ENCODE measurements around the gene PCDHAC1.
"Not testable (repeated sequence)": the region's sequence is repeated elsewhere in the genome, so short reads cannot be mapped to it uniquely, and the experiment has no call there.

Gene PCDHAC1, protein sequence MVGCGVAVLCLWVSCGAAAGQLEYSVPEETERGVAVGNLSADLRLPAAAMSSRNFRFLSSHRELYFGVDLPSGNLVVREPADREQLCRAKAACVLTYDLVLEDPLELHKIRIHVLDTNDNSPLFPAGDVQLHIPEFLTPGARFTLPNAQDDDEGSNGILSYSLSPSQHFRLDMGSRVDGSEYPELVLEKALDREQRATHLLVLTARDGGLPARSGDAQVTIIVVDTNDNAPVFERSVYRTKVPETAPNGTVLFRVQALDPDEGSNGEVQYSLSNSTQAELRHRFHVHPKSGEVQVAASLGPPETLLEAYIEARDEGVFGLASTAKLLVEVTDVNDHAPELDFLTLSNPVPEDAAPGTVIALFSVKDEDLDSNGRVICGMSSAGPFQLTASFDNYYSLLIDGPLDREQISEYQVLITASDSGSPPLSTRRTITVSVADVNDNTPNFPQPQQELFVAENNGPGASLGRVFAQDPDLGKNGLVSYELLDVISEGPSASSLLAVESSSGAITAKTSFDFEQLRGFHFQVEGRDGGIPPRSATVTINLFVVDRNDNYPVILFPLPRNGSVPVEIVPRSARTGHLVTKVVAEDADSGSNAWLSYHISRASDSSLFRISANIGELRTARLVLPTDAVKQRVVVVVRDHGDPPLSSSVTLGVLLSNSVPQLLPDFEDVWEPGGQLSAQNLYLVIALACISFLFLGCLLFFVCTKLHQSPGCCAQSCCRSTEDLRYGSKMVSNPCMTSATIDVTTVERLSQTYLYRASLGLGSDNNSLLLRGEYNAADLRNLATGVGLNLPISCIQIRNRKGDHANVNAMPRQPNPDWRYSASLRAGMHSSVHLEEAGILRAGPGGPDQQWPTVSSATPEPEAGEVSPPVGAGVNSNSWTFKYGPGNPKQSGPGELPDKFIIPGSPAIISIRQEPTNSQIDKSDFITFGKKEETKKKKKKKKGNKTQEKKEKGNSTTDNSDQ

DNA sequence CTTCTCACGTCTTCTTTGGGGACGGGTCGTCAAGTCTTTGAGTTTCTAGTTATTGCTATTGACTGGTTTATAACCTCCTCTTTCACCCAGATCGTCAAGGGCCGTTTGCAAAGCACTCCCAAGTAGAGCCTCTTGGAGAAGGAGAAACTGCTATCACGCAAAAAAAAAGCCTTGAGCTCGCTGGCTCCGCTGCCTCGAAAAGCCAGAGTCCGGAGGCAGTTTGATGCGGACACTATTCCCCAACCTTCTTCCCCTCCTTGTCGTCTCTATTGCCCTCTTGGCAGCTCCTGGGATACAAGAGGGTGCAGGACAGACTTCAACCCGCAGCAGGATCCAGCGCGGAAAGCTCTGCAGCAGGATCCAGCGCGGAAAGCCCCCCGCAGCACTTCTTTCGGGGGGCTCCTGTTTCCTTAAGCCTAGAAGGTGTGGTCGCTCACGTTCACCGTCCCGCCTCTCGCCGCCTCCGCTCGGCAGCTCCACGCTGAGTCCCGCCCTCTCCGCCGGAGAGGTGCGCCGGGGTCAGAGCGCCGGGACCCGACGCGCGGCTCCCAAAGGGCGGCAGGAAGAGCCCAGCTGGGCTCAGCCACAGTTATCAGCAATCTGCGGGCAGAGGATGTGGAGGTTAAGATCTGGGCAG is at the start of gene PCDHAC1:
TSS of gene PCDHAC1 (plus strand) at position 494 of the 637 bp plus-strand sequence. CDS start 594 bp downstream, outside the sequence.
- no peak for DNase-seq (ENCODE audit: low read depth in 2 of 2, low spot score in 1 of 2)

DNA sequence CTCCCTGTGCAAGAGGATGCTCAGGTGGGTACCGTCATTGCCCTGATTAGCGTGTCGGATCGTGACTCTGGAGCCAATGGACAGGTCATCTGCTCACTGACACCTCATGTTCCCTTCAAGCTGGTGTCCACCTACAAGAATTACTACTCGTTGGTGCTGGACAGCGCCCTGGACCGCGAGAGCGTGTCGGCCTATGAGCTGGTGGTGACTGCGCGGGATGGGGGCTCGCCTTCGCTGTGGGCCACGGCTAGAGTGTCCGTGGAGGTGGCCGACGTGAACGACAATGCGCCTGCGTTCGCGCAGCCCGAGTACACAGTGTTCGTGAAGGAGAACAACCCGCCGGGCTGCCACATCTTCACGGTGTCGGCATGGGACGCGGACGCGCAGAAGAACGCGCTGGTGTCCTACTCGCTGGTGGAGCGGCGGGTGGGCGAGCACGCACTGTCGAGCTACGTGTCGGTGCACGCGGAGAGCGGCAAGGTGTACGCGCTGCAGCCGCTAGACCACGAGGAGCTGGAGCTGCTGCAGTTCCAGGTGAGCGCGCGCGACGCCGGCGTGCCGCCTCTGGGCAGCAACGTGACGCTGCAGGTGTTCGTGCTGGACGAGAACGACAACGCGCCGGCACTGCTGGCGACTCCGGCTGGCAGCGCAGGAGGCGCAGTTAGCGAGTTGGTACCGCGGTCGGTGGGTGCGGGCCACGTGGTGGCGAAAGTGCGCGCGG is 49.4 kb upstream of the PCDHAC1 start:
- not testable (repeated sequence) for DNase-seq (ENCODE audit: low read depth in 2 of 2, low spot score in 1 of 2)

GRCh38 chr5:140877262-140877581 is 48.9 kb upstream of the PCDHAC1 start:
- no peak for DNase-seq (ENCODE audit: low read depth in 2 of 2, low spot score in 1 of 2)

DNA sequence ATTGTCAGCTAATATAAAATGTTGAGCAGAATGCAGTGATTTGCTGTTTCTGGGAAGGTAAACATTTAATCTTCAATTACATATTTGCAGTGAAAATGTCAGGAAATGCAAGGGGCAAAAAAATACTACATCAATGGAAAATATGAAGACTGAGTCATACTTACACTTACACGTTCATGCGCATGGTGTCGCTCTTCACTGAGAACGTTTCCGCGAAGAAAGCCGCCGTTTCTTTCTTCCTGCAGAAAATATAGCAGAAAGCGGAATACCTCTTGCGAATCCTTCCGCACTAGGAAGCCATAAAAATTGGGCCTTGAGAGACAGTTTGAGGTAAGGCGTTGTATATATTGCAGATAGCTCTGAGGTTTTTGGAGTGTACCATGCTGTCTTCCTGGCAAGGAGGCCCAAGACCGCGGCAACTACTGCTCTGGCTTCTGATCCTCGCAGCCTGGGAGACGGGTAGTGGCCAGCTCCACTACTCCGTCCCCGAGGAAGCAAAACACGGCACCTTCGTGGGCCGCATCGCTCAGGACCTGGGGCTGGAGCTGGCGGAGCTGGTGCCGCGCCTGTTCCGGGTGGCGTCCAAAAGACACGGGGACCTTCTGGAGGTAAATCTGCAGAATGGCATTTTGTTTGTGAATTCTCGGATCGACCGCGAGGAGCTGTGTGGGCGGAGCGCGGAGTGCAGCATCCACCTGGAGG is 44.1 kb upstream of the PCDHAC1 start, which contains the start of gene PCDHA13:
TSS of gene PCDHA13 (plus strand) at position 236 of the 702 bp plus-strand sequence. CDS start at position 381, 145 bp downstream.
- DNase-seq (ENCODE audit: low read depth in 2 of 2, low spot score in 1 of 2) = no peak

DNA sequence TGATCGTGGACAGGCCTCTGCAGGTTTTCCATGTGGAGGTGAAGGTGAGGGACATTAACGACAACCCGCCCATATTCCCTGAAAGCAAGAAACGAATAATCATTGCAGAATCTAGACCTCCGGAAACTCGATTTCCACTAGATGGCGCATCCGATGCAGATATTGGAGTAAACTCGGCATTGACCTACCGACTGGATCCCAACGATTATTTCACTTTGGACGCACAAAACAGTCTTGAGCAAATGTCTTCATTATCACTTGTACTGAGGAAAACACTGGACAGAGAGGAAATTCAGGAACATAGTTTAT is 43.6 kb upstream of the PCDHAC1 start:
- DNase-seq (ENCODE audit: low read depth in 2 of 2, low spot score in 1 of 2) = no peak

- no peak for DNase-seq (ENCODE audit: low read depth in 2 of 2, low spot score in 1 of 2)
Measured at GRCh38 chr5:140883373-140883772, 42.7 kb upstream of the PCDHAC1 start.

GRCh38 chr5:140883927-140884697 is 42.0 kb upstream of the PCDHAC1 start:
- DNase-seq (ENCODE audit: low read depth in 2 of 2, low spot score in 1 of 2) = no peak

GRCh38 chr5:140916325-140916724 is 9.8 kb upstream of the PCDHAC1 start:
- DNase-seq (ENCODE audit: low read depth in 2 of 2, low spot score in 1 of 2) = no peak

DNA sequence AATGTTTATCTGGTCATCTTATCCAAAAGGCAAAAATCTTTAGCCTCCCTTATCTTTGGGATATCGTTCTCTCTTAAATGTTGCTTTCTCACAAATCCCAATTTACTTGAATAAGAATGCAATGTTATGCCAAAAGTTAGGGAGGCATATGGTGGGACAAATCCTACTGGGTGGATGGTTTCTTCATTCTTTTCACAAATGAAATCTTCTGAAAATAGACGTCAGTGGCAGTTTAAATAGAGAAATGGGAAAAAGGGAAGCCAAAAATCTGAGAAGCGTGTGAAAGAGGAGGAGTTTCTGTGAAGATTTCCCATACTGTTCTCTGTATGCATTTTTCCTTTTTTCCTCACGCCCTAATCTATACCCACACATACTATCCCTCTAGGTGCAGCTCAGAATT is 2.5 kb upstream of the PCDHAC1 start:
- no peak for DNase-seq (ENCODE audit: low read depth in 2 of 2, low spot score in 1 of 2)

GRCh38 chr5:140926443-140927227 is 536 bp downstream of the PCDHAC1 start:
- no peak for DNase-seq (ENCODE audit: low read depth in 2 of 2, low spot score in 1 of 2)

DNA sequence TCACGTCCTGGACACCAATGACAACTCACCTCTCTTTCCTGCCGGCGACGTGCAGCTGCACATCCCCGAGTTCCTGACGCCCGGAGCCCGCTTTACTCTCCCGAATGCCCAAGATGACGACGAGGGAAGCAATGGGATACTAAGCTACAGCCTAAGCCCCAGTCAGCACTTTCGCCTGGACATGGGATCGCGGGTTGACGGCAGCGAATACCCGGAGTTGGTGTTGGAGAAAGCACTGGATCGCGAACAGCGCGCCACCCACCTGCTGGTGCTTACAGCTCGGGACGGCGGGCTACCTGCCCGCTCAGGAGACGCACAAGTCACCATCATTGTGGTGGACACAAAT is 1.1 kb downstream of the PCDHAC1 start:
- no peak for DNase-seq (ENCODE audit: low read depth in 2 of 2, low spot score in 1 of 2)

- DNase-seq (ENCODE audit: low read depth in 2 of 2, low spot score in 1 of 2) = no peak
Measured at GRCh38 chr5:140934964-140935606, 9.0 kb downstream of the PCDHAC1 start.

DNA sequence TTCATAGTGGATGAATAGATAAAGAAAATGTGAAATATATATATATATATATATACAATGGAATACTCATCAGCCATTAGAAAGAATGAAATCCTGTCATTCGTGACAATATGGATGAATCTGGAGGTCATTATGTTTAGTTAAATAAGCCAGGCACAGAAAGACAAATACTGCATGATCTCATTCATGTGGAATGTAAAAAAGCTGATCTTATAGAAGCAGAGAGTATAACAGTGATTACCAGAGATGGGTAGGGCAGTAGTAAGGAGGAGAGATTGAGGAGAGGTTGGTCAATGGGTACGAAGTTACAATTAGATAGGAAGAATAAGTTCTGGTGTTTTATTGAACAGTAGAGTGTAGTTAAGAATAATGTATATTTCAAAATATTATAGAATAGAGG is 20.5 kb downstream of the PCDHAC1 start:
- DNase-seq (ENCODE audit: low read depth in 2 of 2, low spot score in 1 of 2) = no peak

DNA sequence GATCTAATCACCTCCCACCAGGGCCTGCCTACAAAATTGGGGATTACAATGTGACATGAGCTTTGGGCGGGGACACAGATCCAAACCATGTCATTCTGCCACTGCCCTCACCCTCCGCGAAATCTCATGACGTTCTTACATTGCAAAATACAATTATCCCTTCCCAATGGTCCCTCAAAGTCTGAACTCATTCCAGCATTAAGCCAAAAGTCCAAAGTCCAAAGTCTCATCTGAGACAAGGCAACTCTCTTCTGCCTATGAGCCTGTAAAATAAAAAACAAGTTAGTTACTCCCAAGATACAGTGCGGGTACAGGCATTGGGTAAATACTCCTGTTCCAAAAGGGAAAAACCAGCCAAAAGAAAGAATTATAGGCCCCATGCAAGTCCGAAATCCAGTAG is 25.5 kb downstream of the PCDHAC1 start:
- DNase-seq (ENCODE audit: low read depth in 2 of 2, low spot score in 1 of 2) = no peak

GRCh38 chr5:140953234-140953633 is 27.1 kb downstream of the PCDHAC1 start:
- no peak for DNase-seq (ENCODE audit: low read depth in 2 of 2, low spot score in 1 of 2)

DNA sequence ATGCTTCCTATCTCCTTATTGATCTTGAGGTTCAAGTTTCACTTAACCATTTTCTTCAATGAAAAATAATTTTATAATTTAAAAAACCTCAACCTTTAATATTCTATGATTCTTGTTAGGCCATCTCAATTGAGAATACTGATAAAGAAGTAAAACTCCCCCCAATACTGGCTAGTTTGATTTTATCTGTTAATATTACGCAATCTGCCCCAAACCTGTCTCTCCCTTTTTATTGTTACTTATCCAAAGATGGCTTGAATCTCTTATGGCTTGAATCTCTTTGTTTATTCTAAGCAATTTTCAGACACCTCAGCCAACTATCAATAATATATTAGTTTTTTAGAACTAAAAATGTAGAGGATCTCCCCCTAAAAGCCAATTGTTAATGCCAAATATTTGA is 36.1 kb downstream of the PCDHAC1 start:
- DNase-seq (ENCODE audit: low read depth in 2 of 2, low spot score in 1 of 2) = no peak

DNA sequence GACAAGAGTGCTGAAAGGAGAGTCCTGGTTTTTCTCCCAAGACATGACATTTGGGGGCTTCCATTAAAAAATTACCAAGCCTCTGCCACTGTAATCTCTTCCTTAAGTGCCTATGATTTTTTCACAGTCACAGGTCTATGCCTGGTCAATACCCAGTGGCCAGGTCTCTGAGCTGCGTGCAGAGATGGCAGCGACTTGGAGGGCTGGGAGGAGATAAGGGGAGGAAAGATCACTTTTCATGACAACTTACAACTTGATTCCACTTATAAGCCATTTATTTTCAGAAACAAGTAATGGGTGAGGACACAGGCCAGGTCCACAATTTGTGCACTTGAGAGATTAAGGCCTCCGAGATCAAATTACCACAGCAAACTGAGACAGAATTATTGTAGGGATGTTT is 38.3 kb downstream of the PCDHAC1 start:
- DNase-seq (ENCODE audit: low read depth in 2 of 2, low spot score in 1 of 2) = no peak

DNA sequence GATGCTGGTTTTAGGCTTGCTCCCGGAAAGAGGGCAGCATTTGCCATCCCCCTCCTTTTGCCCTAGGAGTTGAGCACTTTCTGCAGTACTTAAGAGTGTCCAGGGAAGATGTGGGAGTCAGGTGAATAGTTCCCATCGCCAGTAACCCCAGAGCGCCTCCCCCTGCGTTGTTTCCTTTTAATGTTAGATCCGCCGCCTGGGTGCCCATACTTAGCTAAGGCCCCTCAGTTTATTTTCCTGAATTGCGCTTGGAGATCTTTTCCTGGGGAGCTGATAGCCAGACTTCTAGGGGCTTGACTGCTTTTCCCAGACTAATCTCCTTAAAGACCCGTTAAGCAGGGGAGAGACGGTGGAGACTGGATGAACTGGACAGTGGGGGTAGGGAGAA is 39.8 kb downstream of the PCDHAC1 start:
- no peak for DNase-seq (ENCODE audit: low read depth in 2 of 2, low spot score in 1 of 2)

Measured in stimulated activated CD8-positive, alpha-beta memory T cell treated with anti-CD3 and anti-CD28 coated beads, Interleukin-4, amount 100 ng/mL, for 4 hours (primary cell).